Lower lobe of right lung (tissue), 2 donors: Measurements from ENCODE around the gene SPATA25. TPM values are rescaled to one million over a fixed set of nuclear protein-coding genes. Genes with fewer than 3 reads are reported as not detected.

Source experiments
- ATAC-seq, 2 donors: fragments of 200-7000 bp; cut with Tn5 transposase; one replicate each; pipeline ENCODE4 v1.9.1; 2020 to 2022; ENCODE audit warnings: mild to moderate bottlenecking in 2 of 2, moderate library complexity in 2 of 2
- DNase-seq: peaks from one replicate; pipeline ENCODE4 v3.0.0-alpha.2; 2020
- H3K27ac ChIP-seq: fragments of 200-600 bp; one replicate; pipeline ENCODE4 v1.8.0; 2022
- H3K27me3 ChIP-seq: fragments of 200-600 bp; one replicate; pipeline ENCODE4 v1.8.0; 2022; ENCODE audit warnings: low read depth
- H3K36me3 ChIP-seq: fragments of 200-600 bp; one replicate; pipeline ENCODE4 v1.8.0; 2022; ENCODE audit warnings: mild to moderate bottlenecking
- H3K4me1 ChIP-seq: fragments of 200-600 bp; one replicate; pipeline ENCODE4 v1.8.0; 2022
- H3K4me3 ChIP-seq: fragments of 200-600 bp; one replicate; pipeline ENCODE4 v1.8.0; 2022; ENCODE audit warnings: mild to moderate bottlenecking
- H3K9me3 ChIP-seq: fragments of 200-600 bp; one replicate; pipeline ENCODE4 v1.8.0; 2022
- intact Hi-C: fragments of 100-400 bp; cut with DNase I; formaldehyde crosslinking; loops from one replicate; pipeline ENCODE4 v1.11.0; 2022
- total RNA-seq: library from RNA; stranded (reverse); fragmentation: NEBNext Ultra II Directional; extraction: Animal tissue kit (Norgen Biotek cat#: 25700); gene quantifications from one replicate; pipeline ENCODE4 v1.2.1, GENCODE V29; 2021
- TF ChIP-seq, protein P1 (sequence below): fragments of 200-600 bp; IDR thresholded peaks from one replicate; pipeline ENCODE4 v1.8.0; 2022; ENCODE audit warnings: antibody characterized with exemption, mild to moderate bottlenecking
- donor health status: DM: no; HTN: yes; CAD: no; lungs with severe emphysema.

The SPATA25 gene
- total RNA-seq, 1 donor from 2014 or later = 1.1 TPM

DNA sequence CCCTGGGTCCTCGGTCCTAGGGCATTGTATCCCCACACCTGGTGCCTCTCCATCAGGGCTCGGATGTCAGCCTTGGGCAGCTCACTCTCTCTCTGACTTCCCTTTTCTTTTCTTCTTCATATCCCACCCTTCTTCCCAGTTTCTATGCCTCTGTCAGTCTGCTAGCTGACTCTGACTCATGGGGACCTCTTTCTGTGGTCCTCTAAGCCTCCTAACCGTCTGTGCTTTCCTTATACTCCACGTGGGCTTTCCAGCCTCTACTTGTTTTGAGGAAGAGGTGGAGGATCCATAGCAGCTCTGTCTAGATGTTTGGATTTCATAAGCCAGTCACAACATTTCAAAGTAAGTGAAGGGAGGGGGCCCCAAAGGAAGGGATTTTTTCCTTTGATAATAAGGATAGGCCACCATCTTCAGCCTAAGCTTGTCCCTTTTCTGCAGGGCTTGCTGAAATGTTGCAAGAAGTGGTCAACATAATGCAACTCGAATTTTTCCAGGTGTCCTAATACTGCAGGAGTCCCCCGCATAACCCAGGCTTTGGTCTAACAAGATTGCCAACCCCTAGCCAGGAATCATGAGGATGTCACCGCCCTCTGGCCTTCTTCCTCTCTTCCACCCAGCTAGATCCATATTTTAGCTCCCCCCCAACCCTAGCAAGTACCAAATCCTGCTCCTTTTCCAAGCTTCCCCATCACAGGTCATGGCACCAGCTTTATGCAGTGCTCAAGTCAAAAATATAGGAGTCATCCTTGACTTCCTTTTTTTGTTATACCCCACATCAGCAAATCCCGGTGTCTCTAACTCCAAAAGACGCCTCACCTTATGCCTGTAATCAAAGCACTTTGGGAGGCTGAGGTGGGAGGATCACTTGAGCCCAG lies 33.3 kb upstream of the SPATA25 start:
- H3K4me1 ChIP-seq = peaks cover 69% of the 10 kb centered on the region
- intact Hi-C loops = no loop called here

DNA sequence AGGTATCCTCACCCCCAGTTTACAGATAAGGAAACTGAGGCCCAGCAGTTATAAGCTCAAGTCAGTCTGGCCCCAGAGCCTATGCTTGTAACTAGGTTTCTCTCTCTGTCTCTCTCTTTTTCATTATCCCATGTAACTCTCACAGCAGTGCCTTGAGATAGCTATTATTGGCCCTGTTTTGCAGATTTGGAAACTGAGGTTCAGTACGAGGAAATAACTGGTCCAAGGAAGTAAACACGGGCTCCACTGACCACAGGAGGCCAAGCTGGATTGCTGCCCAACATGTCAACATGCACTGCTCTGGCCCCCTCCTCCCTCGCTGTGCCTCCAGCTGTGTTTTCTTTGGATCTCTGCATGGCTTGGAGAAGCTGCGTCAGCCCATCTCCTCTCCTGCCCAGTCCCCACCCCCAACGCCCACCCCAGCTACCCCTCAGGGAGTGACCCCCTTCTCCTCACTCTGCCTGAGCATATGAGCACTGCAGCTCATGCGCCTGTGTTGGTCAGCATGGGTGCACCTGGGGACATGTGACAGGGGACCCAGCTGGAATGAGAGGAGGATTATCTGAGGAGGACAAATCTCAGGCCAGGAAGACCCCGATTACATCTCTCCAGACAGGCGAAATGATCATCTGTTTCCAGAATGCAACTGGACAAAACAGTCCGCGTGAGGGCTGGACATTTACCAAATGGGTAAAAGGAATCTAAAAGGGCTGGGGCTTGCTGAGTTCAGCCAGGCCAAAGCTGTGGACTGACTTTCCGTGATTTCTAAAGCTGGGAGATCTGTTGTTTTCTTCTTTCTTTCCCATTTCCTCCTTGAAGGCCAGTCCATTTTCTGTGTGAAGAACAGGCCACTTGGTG lies 32.3 kb upstream of the SPATA25 start:
- DNase-seq (no peak), ATAC-seq (peak in 1 of 2 donors; percentile 34)

More for the DNA sequence above, 33.3 kb upstream of the SPATA25 start:
- no peaks in the 10 kb centered on the region for H3K27me3 ChIP-seq
- H3K36me3 ChIP-seq = no peaks in the 10 kb centered on the region
- DNase-seq = no peak
- no peaks in the 10 kb centered on the region for H3K9me3 ChIP-seq
- TF ChIP-seq, protein P1, sequence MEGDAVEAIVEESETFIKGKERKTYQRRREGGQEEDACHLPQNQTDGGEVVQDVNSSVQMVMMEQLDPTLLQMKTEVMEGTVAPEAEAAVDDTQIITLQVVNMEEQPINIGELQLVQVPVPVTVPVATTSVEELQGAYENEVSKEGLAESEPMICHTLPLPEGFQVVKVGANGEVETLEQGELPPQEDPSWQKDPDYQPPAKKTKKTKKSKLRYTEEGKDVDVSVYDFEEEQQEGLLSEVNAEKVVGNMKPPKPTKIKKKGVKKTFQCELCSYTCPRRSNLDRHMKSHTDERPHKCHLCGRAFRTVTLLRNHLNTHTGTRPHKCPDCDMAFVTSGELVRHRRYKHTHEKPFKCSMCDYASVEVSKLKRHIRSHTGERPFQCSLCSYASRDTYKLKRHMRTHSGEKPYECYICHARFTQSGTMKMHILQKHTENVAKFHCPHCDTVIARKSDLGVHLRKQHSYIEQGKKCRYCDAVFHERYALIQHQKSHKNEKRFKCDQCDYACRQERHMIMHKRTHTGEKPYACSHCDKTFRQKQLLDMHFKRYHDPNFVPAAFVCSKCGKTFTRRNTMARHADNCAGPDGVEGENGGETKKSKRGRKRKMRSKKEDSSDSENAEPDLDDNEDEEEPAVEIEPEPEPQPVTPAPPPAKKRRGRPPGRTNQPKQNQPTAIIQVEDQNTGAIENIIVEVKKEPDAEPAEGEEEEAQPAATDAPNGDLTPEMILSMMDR = no peak
- H3K4me3 ChIP-seq = no peak overlapping the region
- peak overlapping the region; percentile 69 for H3K27ac ChIP-seq
- no peak for ATAC-seq

DNA sequence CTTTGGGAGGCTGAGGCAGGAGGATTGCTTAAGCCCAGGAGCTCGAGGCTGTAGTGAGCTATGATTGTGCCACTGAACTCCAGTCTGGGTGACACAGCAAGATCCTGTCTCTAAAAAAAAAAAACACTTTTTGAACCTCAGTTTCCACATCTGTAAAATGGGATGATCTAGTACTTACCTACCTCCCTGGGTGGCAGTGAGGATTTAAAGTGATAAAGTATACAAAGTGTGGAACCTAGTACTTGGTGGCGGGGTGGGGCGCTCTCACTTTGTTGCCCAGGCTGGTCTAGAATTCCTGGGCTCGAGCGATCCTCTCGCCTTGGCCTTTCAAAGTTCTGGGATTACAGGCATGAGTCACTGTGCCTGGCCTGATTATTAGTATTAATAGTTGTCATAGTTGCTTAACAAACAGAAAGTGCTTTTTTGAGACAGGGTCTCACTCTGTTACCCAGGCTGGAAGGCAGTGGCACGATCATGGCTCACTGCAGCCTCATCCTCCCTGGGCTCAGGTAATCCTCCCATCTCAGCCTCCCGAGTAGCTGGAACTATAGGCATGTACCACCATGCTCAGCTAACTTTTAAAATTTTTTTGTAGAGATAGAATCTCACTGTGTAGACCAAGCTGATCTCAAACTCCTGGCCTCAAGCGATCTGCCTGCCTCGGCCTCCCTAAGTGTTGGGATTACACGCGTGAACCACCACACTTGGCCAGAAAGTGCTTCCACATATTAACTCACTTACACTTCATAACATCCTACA lies 31.5 kb upstream of the SPATA25 start:
- no peaks in the 10 kb centered on the region for H3K9me3 ChIP-seq
- no peak for ATAC-seq
- H3K27ac ChIP-seq = peak overlapping the region; percentile 69
- intact Hi-C loops = no loop called here
- H3K27me3 ChIP-seq = no peaks in the 10 kb centered on the region
- DNase-seq = no peak
- TF ChIP-seq, protein P1 = no peak
- H3K4me1 ChIP-seq = peaks cover 63% of the 10 kb centered on the region
- no peaks in the 10 kb centered on the region for H3K36me3 ChIP-seq
- no peak overlapping the region for H3K4me3 ChIP-seq

More for the DNA sequence above, 32.3 kb upstream of the SPATA25 start:
- Histone ChIP-seq H3K27me3 (no peaks in the 10 kb centered on the region), H3K4me1 (peaks cover 68% of the 10 kb centered on the region), H3K9me3 (no peaks in the 10 kb centered on the region), H3K4me3 (no peak overlapping the region), H3K36me3 (no peaks in the 10 kb centered on the region), H3K27ac (peak overlapping the region; percentile 69)
- intact Hi-C loops = no loop called here
- TF ChIP-seq, protein P1 = no peak

DNA sequence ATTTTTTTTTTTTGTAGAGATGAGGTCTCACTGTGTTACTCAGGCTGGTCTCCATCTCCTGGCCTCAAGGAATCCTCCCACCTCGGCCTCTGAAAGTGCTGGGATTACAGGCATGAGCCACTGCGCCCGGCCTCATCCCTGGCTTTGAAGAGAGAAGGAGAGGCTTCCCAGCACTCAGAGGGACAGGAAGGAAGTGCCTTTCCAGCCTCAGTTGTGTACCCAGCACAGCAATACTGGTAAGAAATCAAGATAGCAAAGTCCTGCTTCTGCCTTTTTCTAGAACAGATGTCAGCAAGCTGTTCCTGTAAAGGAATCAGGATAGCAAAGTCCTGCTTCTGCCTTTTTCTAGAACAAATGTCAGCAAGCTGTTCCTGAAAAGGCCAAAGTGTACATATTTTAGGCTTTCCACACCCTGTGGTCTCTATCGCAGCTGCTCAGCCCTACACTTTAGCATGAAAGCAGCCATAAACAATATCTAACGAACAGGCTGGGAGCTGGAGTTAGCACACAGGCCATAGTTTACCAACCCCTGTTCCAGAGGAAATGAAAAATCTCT lies 30.8 kb upstream of the SPATA25 start:
- Histone ChIP-seq H3K27ac (peak overlapping the region; percentile 69), H3K4me3 (no peak overlapping the region), H3K4me1 (peaks cover 56% of the 10 kb centered on the region), H3K27me3 (no peaks in the 10 kb centered on the region), H3K36me3 (no peaks in the 10 kb centered on the region), H3K9me3 (no peaks in the 10 kb centered on the region)
- intact Hi-C loops = no loop called here
- peak; percentile 25 to 67 for ATAC-seq
- DNase-seq = no peak
- TF ChIP-seq, protein P1 = no peak

DNA sequence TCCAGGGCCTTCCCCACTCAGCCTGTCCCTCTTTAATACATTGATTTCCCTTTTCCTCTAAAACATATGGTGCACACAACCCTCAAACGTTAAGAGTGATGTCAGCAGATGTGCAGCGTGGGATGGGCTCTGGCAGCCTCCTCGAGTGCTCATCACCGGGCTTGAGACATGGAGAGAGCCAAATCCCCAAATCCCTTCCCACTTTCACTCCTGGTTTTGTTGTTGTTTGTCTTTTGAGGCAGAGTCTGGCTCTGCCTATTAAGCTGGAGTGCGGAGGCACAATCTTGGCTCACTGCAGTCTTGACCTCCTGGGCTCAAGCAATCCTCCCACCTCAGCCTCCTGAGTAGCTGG lies 30.3 kb upstream of the SPATA25 start:
- Histone ChIP-seq H3K27ac (peak overlapping the region; percentile 69), H3K27me3 (peaks cover under 1% of the 10 kb centered on the region), H3K36me3 (no peaks in the 10 kb centered on the region), H3K4me3 (no peak overlapping the region), H3K9me3 (no peaks in the 10 kb centered on the region), H3K4me1 (peaks cover 54% of the 10 kb centered on the region)
- TF ChIP-seq, protein P1 = no peak
- intact Hi-C loops = no loop called here
- DNase-seq = no peak
- peak in 1 of 2 donors; percentile 4 for ATAC-seq
